Omental fat pad (tissue), 4 donors: ENCODE measurements around the gene C6. TPM values are rescaled to one million over a fixed set of nuclear protein-coding genes. Genes with fewer than 3 reads are reported as not detected.
"Not testable (repeated sequence)": the region's sequence is repeated elsewhere in the genome, so short reads cannot be mapped to it uniquely, and the experiment has no call there.

Experiments
- ATAC-seq: fragments of 150-250 bp; one replicate; pipeline ENCODE4 v1.9.1; 2016; ENCODE audit warnings: mild to moderate bottlenecking, moderate library complexity; ENCODE audit not compliant: low FRiP score
- DNase-seq: peaks from one replicate; pipeline ENCODE4 v3.0.0-alpha.2; 2019; ENCODE audit warnings: low spot score
- CTCF ChIP-seq, 3 donors: fragments of 450-650 bp; IDR thresholded peaks; one replicate each; pipeline ENCODE4 v1.5.1; 2016 to 2017; ENCODE audit warnings: antibody characterized with exemption in 3 of 3, mild to moderate bottlenecking in 3 of 3, moderate library complexity in 2 of 3
- total RNA-seq, 4 donors: library from RNA; depleted of rRNA; stranded (reverse); fragments of >200 nt; gene quantifications; one replicate each; pipeline ENCODE4 v1.1.0, GENCODE V29; 2016

C6 gene
- total RNA-seq, 4 donors from 2014 or later: 9.4 to 27.9 (median 15.4) TPM

GRCh38 chr5:41191249-41191648 is 22.1 kb downstream of the C6 start:
- no peak for TF ChIP-seq CTCF (IDR thresholded peaks at IDR 0.05)

GRCh38 chr5:41186143-41186542 is 27.2 kb downstream of the C6 start:
- DNase-seq: no peak
- ATAC-seq: no peak
- no peak for TF ChIP-seq CTCF (IDR thresholded peaks at IDR 0.05)

More at GRCh38 chr5:41191249-41191648, 22.1 kb downstream of the C6 start:
- ATAC-seq: no peak
- DNase-seq: no peak

GRCh38 chr5:41183331-41183730 is 30.0 kb downstream of the C6 start:
- ATAC-seq, DNase-seq: not testable (repeated sequence)

- TF ChIP-seq CTCF (IDR thresholded peaks at IDR 0.05): no peak
- DNase-seq (no peak), ATAC-seq (no peak)
Measured at GRCh38 chr5:41182666-41183065, 30.7 kb downstream of the C6 start.

GRCh38 chr5:41181691-41182564 is 31.4 kb downstream of the C6 start:
- ATAC-seq: no peak
- DNase-seq: no peak
- TF ChIP-seq CTCF (IDR thresholded peaks at IDR 0.05): no peak

GRCh38 chr5:41176952-41177351 is 36.4 kb downstream of the C6 start:
- no peak for TF ChIP-seq CTCF (IDR thresholded peaks at IDR 0.05)
- DNase-seq (no peak), ATAC-seq (no peak)

- ATAC-seq (no peak), DNase-seq (no peak)
- no peak for TF ChIP-seq CTCF (IDR thresholded peaks at IDR 0.05)
Measured at GRCh38 chr5:41172012-41172411, 41.3 kb downstream of the C6 start.
